Right lobe of liver (tissue), 6 donors: ENCODE measurements around the gene TCF15. TPM values are rescaled to one million over a fixed set of nuclear protein-coding genes. Genes with fewer than 3 reads are reported as not detected.

Source experiments
- ATAC-seq, 4 donors: fragments of 200-7000 bp; cut with Tn5 transposase; one replicate each; pipeline ENCODE4 v1.9.1; 2020; ENCODE audit warnings: mild to moderate bottlenecking in 4 of 4, moderate library complexity in 4 of 4
- DNase-seq, 3 donors: peaks; one replicate each; pipeline ENCODE4 v3.0.0-alpha.2; 2020
- H3K27ac ChIP-seq, 3 donors: fragments of 200-600 bp; one replicate each; pipeline ENCODE4 v1.8.0; 2022
- H3K27me3 ChIP-seq, 2 donors: fragments of 200-600 bp; one replicate each; pipeline ENCODE4 v1.8.0; 2022
- H3K36me3 ChIP-seq, 4 donors: fragments of 200-600 bp; sonication (generic) in 1 of 4; one replicate each; pipeline versions ENCODE4 v1.5.1 to v1.8.0; 2017 to 2022; ENCODE audit warnings: control low read depth in 1 of 4
- H3K4me1 ChIP-seq, 4 donors: fragments of 200-600 bp; sonication (generic) in 1 of 4; one replicate each; pipeline versions ENCODE4 v1.5.1 to v1.8.0; 2017 to 2022; ENCODE audit warnings: control low read depth in 1 of 4
- H3K4me3 ChIP-seq, 3 donors: fragments of 200-600 bp; one replicate each; pipeline ENCODE4 v1.8.0; 2022
- H3K9me3 ChIP-seq, 4 donors: fragments of 200-600 bp; sonication (generic) in 1 of 4; one replicate each; pipeline versions ENCODE4 v1.5.1 to v1.8.0; 2017 to 2022; ENCODE audit warnings: control low read depth in 1 of 4
- POLR2A ChIP-seq: fragments of 450-650 bp; IDR thresholded peaks from one replicate; pipeline ENCODE4 v1.6.1; 2017; ENCODE audit warnings: antibody characterized with exemption, mild to moderate bottlenecking
- WGBS: methylation state at CpG from one replicate; pipeline ENCODE4 v1.1.6; 2018; ENCODE audit warnings: low coverage, low lambda C conversion rate; ENCODE audit not compliant: insufficient coverage; ENCODE audit errors: missing lambda C conversion rate; 5-methylcytosine and 5-hydroxymethylcytosine counted together
- intact Hi-C, 2 donors: fragments of 100-400 bp; cut with DNase I; formaldehyde crosslinking; loops; one replicate each; pipeline versions ENCODE4 v1.11.2 to v1.14.1; 2022
- total RNA-seq, 6 experiments: library from RNA; depleted of rRNA in 2 of 6; stranded (reverse); fragments of >200 nt in 2 of 6; fragmentation: NEBNext Ultra II Directional in 3 of 6; extraction: Animal tissue kit (Norgen Biotek cat#: 25700) in 3 of 6; gene quantifications; one replicate each; pipeline versions ENCODE4 v1.1.0 to v1.2.4, GENCODE V29; 2016 to 2023
- TF ChIP-seq, protein P1 (sequence below), 4 donors: fragments of 200-600 bp in 3 of 4; fragments of 450-650 bp in 1 of 4; IDR thresholded peaks; one replicate each; pipeline versions ENCODE4 v1.5.1 to v1.8.0; 2016 to 2022; ENCODE audit warnings: antibody characterized with exemption in 4 of 4, mild to moderate bottlenecking in 2 of 4
- donor health status: DM: no; HTN: yes; CAD: no.
- donor health status: DM: no; HTN: no; CAD: no.
- donor health status: DM: no; HTN: no; CAD: no.
- donor health status: DM: no; HTN: yes; CAD: no.
- donor health status: DM: no; HTN: yes; CAD: no.

Gene TCF15
- total RNA-seq, 6 experiments from 2014 or later, result 0.33 TPM; not detected in 5

DNA sequence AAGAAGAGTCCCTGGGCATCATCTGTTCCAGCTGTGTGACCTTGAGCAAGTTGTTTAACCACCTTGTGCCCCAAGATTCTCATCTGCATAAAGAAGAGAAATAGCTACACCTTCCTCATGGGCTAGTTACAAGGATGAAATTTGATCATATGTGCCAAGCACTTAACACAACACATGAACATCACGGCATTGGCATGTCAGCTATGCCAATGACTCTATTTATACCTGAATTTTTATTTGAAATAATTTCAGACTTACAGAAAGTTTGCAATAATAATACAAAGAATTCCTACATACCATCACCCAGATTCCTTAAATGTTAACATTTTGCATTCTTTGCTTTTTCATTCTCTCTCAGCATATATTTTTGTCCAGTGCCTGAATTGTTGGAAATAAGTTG is 21.0 kb upstream of the TCF15 start:
- DNase-seq, result no peak
- ATAC-seq, result no peak
- H3K9me3 ChIP-seq, result no peaks in the 10 kb centered on the region
- intact Hi-C loops, result no loop called here
- WGBS, result 50% methylated on average over 1 of the region's 1 CpG
- TF ChIP-seq POLR2A, result no peak
- TF ChIP-seq, protein P1, sequence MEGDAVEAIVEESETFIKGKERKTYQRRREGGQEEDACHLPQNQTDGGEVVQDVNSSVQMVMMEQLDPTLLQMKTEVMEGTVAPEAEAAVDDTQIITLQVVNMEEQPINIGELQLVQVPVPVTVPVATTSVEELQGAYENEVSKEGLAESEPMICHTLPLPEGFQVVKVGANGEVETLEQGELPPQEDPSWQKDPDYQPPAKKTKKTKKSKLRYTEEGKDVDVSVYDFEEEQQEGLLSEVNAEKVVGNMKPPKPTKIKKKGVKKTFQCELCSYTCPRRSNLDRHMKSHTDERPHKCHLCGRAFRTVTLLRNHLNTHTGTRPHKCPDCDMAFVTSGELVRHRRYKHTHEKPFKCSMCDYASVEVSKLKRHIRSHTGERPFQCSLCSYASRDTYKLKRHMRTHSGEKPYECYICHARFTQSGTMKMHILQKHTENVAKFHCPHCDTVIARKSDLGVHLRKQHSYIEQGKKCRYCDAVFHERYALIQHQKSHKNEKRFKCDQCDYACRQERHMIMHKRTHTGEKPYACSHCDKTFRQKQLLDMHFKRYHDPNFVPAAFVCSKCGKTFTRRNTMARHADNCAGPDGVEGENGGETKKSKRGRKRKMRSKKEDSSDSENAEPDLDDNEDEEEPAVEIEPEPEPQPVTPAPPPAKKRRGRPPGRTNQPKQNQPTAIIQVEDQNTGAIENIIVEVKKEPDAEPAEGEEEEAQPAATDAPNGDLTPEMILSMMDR (IDR thresholded peaks at IDR 0.05), result no peak
- no peak overlapping the region for H3K27ac ChIP-seq
- H3K4me1 ChIP-seq, result no peaks in the 10 kb centered on the region
- no peaks in the 10 kb centered on the region for H3K36me3 ChIP-seq
- no peaks in the 10 kb centered on the region for H3K27me3 ChIP-seq
- no peak overlapping the region for H3K4me3 ChIP-seq

DNA sequence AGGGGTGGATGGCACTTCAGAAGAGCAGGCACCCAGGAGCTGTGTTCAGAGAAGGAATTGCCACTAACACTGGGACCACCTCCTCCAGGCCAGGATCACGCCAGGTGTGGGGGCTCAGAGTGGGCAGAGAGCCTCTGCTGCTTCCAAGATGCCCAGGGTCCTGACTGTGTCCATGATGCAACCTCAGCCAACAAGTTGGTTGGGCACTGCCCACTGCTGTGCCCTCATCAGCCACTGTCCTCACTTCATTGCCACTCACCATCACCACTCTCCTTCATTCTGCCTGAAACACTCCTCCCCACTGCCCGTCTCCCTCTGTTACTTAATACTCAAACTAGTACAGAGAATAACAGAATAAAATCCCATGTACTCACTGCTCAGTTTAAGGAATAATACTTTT is 16.5 kb upstream of the TCF15 start:
- intact Hi-C loops, result no loop called here
- TF ChIP-seq, protein P1 (IDR thresholded peaks at IDR 0.05), result no peak
- no peak for TF ChIP-seq POLR2A
- DNase-seq, result no peak
- Histone ChIP-seq H3K4me3 (no peak overlapping the region), H3K27me3 (no peaks in the 10 kb centered on the region), H3K36me3 (no peaks in the 10 kb centered on the region), H3K4me1 (no peaks in the 10 kb centered on the region), H3K9me3 (no peaks in the 10 kb centered on the region), H3K27ac (no peak overlapping the region)
- ATAC-seq, result no peak
- 50% methylated on average over 1 of the region's 2 CpGs for WGBS

DNA sequence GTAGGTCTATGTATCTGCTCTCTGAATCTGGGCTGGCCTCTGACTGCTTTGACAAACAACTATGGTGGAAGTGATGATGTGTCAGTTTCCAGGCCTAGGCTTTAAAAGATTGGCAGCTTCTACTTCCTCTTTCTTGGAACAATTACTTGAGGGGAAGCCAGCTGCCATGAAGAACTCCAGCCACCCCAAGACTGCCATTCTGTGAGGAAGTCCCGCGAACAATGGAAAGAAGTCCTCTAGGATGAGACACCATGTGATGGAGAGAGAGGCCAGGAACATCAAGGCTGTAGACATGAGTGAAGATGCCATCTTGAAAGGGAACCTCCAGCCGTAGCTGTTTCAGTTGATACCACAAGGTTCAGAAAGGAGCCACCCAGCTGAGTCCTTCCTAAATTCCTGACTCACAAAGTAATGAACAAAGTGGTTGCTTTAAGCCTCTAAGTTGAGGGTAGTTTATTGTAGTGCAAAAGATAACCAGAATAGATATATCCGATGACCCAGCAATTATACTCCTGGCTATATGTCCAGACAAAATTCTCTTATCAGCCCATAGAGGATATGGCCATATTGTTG is 15.3 kb upstream of the TCF15 start:
- Histone ChIP-seq H3K36me3 (no peaks in the 10 kb centered on the region), H3K4me3 (no peak overlapping the region), H3K4me1 (no peaks in the 10 kb centered on the region), H3K27me3 (no peaks in the 10 kb centered on the region), H3K9me3 (no peaks in the 10 kb centered on the region), H3K27ac (no peak overlapping the region)
- intact Hi-C loops, result no loop called here
- WGBS, result 70% methylated on average over 4 of the region's 4 CpGs
- no peak for ATAC-seq
- no peak for DNase-seq
- TF ChIP-seq, protein P1 (IDR thresholded peaks at IDR 0.05), result no peak
- no peak for TF ChIP-seq POLR2A

DNA sequence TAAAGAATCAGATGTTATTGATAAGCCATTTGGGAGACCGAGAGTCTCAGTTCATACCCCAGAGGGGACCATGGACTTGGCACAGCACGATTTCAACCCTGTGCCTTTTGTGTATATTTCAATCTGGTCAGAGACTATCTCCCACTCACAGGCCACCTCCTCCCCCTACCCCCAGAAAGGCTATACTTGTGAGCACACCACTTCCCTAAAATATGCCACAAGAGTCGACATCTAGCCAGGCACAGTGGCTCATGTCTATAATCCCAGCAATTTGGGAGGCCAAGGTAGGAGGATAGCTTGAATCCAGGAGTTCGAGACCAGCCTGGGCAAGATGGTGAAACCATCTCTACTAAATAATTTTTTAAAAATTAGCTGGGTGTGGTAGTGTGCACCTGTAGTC is 13.6 kb upstream of the TCF15 start:
- Histone ChIP-seq H3K4me1 (no peaks in the 10 kb centered on the region), H3K27me3 (no peaks in the 10 kb centered on the region), H3K36me3 (no peaks in the 10 kb centered on the region), H3K9me3 (no peaks in the 10 kb centered on the region), H3K4me3 (no peak overlapping the region), H3K27ac (no peak overlapping the region)
- ATAC-seq (no peak), DNase-seq (no peak)
- intact Hi-C loops, result no loop called here
- no peak for TF ChIP-seq POLR2A
- TF ChIP-seq, protein P1 (IDR thresholded peaks at IDR 0.05), result no peak
- 46% methylated on average over 4 of the region's 4 CpGs for WGBS

DNA sequence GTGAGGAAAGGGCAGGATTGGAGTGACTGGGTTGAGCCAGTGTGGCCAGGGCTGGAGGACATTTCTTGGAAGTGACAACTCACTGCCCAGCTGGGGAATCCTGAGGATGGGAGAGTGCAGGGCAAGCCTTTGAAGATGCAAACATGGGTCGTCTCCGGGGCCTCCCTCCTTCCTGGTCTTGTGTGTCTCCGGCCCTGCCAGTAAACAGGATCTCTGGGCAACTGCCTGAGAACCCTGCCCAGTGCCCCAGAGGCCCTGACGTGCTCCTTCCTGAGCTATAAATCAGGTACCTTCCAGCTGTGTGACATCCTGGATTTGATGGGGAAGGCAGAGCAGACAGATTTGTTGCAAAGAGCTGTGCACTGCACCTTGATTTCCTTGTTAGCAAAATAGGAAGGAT is 12.9 kb upstream of the TCF15 start:
- 0% methylated on average over 2 of the region's 4 CpGs for WGBS
- intact Hi-C loops, result no loop called here
- Histone ChIP-seq H3K27ac (no peak overlapping the region), H3K36me3 (no peaks in the 10 kb centered on the region), H3K4me3 (no peak overlapping the region), H3K4me1 (no peaks in the 10 kb centered on the region), H3K27me3 (no peaks in the 10 kb centered on the region), H3K9me3 (no peaks in the 10 kb centered on the region)
- DNase-seq (no peak), ATAC-seq (no peak)
- TF ChIP-seq, protein P1 (IDR thresholded peaks at IDR 0.05), result no peak
- TF ChIP-seq POLR2A, result no peak
